A549 (cell line): Measurements from ENCODE around the gene CYP1A2. TPM values are rescaled to one million over a fixed set of nuclear protein-coding genes. Genes with fewer than 3 reads are reported as not detected.

ENCODE experiments used
- ATAC-seq, 2 experiments: fragments of 200-7000 bp in 1 of 2; fragments of >200 bp in 1 of 2; cut with Nextera tagmentation in 1 of 2; cut with Tn5 transposase in 1 of 2; 3 replicates each; pipeline versions ENCODE4 v1.8.0 to v1.9.1; 2018 to 2020; ENCODE audit warnings: mild to moderate bottlenecking in 1 of 2, moderate library complexity in 1 of 2
- CTCF ChIA-PET: fragments of 300-600 bp; sonication (Branson Sonifier 250); formaldehyde crosslinking; extraction: SDS; loops from one replicate; lab custom pipeline; 2021; ENCODE audit warnings: antibody characterized with exemption, inconsistent platforms; lab: Yijun Ruan, JAX
- POLR2A ChIA-PET: fragments of 350-600 bp; formaldehyde crosslinking; extraction: SDS; loops from one replicate; lab custom pipeline; 2021; ENCODE audit warnings: antibody characterized with exemption, inconsistent platforms; lab: Yijun Ruan, JAX
- DNase-seq, 2 experiments: peaks; one replicate each; pipeline versions ENCODE4 v3.0.0 to v3.0.0-alpha.2; 2011 to 2016; ENCODE audit warnings: low read depth in 1 of 2, low spot score in 1 of 2
- FAIRE-seq: peaks from 2 replicates; lab custom pipeline; 2011; peaks lifted over from hg19 to GRCh38; lab: Jason Lieb, UNC
- H3K27ac ChIP-seq, 2 experiments: fragments of >200 bp; sonication (Bioruptor Twin); formaldehyde crosslinking; 3 replicates each; pipeline ENCODE4 v1.5.1; 2016 to 2017
- H3K4me1 ChIP-seq: fragments of >200 bp; sonication (Bioruptor Twin); formaldehyde crosslinking; 3 replicates; pipeline ENCODE4 v1.6.1; 2016
- H3K4me2 ChIP-seq: fragments of >200 bp; sonication (Bioruptor Twin); formaldehyde crosslinking; 3 replicates; pipeline ENCODE4 v1.6.1; 2016
- H3K4me3 ChIP-seq: fragments of >200 bp; sonication (Bioruptor Twin); formaldehyde crosslinking; 3 replicates; pipeline ENCODE4 v1.5.1; 2016
- H3K9me3 ChIP-seq: fragments of >200 bp; sonication (Bioruptor Twin); formaldehyde crosslinking; 3 replicates; pipeline ENCODE4 v1.6.1; 2016
- BHLHE40 ChIP-seq: IDR thresholded peaks from 2 replicates; pipeline ENCODE4 v1.6.1; 2012; ENCODE audit warnings: low read depth, low read length, inconsistent platforms
- CBX2 ChIP-seq: fragments of 200-600 bp; sonication (generic); IDR thresholded peaks from 2 replicates; pipeline ENCODE4 v1.6.1; 2016; ENCODE audit warnings: low read depth, mild to moderate bottlenecking, borderline replicate concordance
- CBX8 ChIP-seq: fragments of 200-600 bp; sonication (generic); IDR thresholded peaks from 2 replicates; pipeline ENCODE4 v1.6.1; 2016
- CEBPB ChIP-seq, 2 experiments: fragments of >200 bp in 1 of 2; sonication (Bioruptor Twin) in 1 of 2; formaldehyde crosslinking in 1 of 2; IDR thresholded peaks; 2 replicates each; pipeline ENCODE4 v1.6.1; 2012 to 2016
- E2F6 ChIP-seq: IDR thresholded peaks from 2 replicates; pipeline ENCODE4 v1.6.1; 2012; ENCODE audit warnings: low read depth, borderline replicate concordance
- EHF ChIP-seq: fragments of 250-450 bp; sonication (Bioruptor Pico); IDR thresholded peaks from 2 replicates; pipeline ENCODE4 v1.5.0; 2020; ENCODE audit warnings: mild to moderate bottlenecking
- ELK1 ChIP-seq: fragments of 150-350 bp; IDR thresholded peaks from 2 replicates; pipeline ENCODE4 v1.6.1; 2014; ENCODE audit warnings: low read depth, mild to moderate bottlenecking, low read length
- ESRRA ChIP-seq: fragments of 150-350 bp; IDR thresholded peaks from 2 replicates; pipeline ENCODE4 v1.6.1; 2014; ENCODE audit warnings: mild to moderate bottlenecking, low read length, borderline replicate concordance
- FOSB ChIP-seq: fragments of 250-450 bp; sonication (Bioruptor Pico); IDR thresholded peaks from 2 replicates; pipeline ENCODE4 v1.5.0; 2020; ENCODE audit warnings: mild to moderate bottlenecking, moderate library complexity
- FOSL2 ChIP-seq, 2 experiments: fragments of 450-650 bp in 1 of 2; fragments of >200 bp in 1 of 2; sonication (Bioruptor Twin) in 1 of 2; formaldehyde crosslinking; IDR thresholded peaks; 2 replicates each; pipeline versions ENCODE4 v1.5.0 to v1.6.1; 2016 to 2020; ENCODE audit warnings: mild to moderate bottlenecking in 1 of 2, moderate library complexity in 1 of 2
- GATA3 ChIP-seq: IDR thresholded peaks from 2 replicates; pipeline ENCODE4 v1.6.1; 2012; ENCODE audit warnings: borderline replicate concordance
- HDAC2 ChIP-seq: fragments of 200-600 bp; sonication (generic); IDR thresholded peaks from 2 replicates; pipeline ENCODE4 v1.6.1; 2016
- HOXB13 ChIP-seq: fragments of 250-450 bp; sonication (Bioruptor Pico); IDR thresholded peaks from 2 replicates; pipeline ENCODE4 v1.5.0; 2020; ENCODE audit warnings: low read depth, mild to moderate bottlenecking, moderate library complexity
- HOXB5 ChIP-seq: fragments of 250-450 bp; sonication (Bioruptor Pico); IDR thresholded peaks from 2 replicates; pipeline ENCODE4 v1.5.0; 2020; ENCODE audit warnings: mild to moderate bottlenecking, moderate library complexity
- MAX ChIP-seq: IDR thresholded peaks from 2 replicates; pipeline ENCODE4 v1.6.1; 2012
- NFE2L2 ChIP-seq: fragments of 150-350 bp; conservative IDR thresholded peaks from 2 replicates; pipeline ENCODE4 v1.6.1; 2014; ENCODE audit warnings: low read length
- POLR2A ChIP-seq: IDR thresholded peaks from 2 replicates; pipeline ENCODE4 v1.6.1; 2012; ENCODE audit warnings: mild to moderate bottlenecking, low read length
- POLR2AphosphoS2 ChIP-seq: conservative IDR thresholded peaks from 2 replicates; pipeline ENCODE4 v1.6.1; 2012; ENCODE audit warnings: low read length, improper control_type of control experiment, inconsistent platforms
- RAD21 ChIP-seq, 2 experiments: fragments of >200 bp in 1 of 2; sonication (Bioruptor Twin) in 1 of 2; formaldehyde crosslinking in 1 of 2; IDR thresholded peaks in 1 of 2; conservative IDR thresholded peaks in 1 of 2; 2 replicates in 1 of 2; 3 replicates in 1 of 2; pipeline ENCODE4 v1.6.1; 2012 to 2018; ENCODE audit warnings: inconsistent platforms in 1 of 2
- RCOR1 ChIP-seq: fragments of 150-350 bp; IDR thresholded peaks from 2 replicates; pipeline ENCODE4 v1.6.1; 2014; ENCODE audit warnings: antibody characterized with exemption, low read length, low read depth
- SREBF2 ChIP-seq: fragments of 450-650 bp; IDR thresholded peaks from 2 replicates; pipeline ENCODE4 v1.6.1; 2014; ENCODE audit warnings: mild to moderate bottlenecking, moderate library complexity
- TP53 ChIP-seq: fragments of 250-450 bp; sonication (Bioruptor Pico); IDR thresholded peaks from 2 replicates; pipeline ENCODE4 v1.5.0; 2021; ENCODE audit warnings: mild to moderate bottlenecking, moderate library complexity
- ZSCAN20 ChIP-seq: fragments of 250-450 bp; sonication (Bioruptor Pico); IDR thresholded peaks from 2 replicates; pipeline ENCODE4 v1.8.0; 2022; ENCODE audit warnings: mild to moderate bottlenecking, moderate library complexity
- WGBS: methylation state at CpG from one replicate; pipeline ENCODE4 v1.1.6; 2017; ENCODE audit errors: missing lambda C conversion rate; 5-methylcytosine and 5-hydroxymethylcytosine counted together
- polyA plus RNA-seq, 4 experiments: library from polyadenylated mRNA; depleted of rRNA in 3 of 4; stranded (reverse); fragments of >200 nt; fragmentation: RNase III in 1 of 4; extraction: RNeasy Plus Mini Kit Qiagen cat#74134 plus additional on column Dnase treatment in 1 of 4; gene quantifications; 2 replicates in 3 of 4; 3 replicates in 1 of 4; pipeline ENCODE4 v1.2.3, GENCODE V29; 2011 to 2017
- TF ChIP-seq, protein P1 (sequence below): fragments of 450-650 bp; IDR thresholded peaks from 2 replicates; pipeline ENCODE4 v1.6.1; 2014; ENCODE audit warnings: antibody characterized with exemption
- TF ChIP-seq, protein P2 (sequence below): IDR thresholded peaks from 2 replicates; pipeline ENCODE4 v1.6.1; 2012

The CYP1A2 gene
- polyA plus RNA-seq, 2 of the 4 experiments (the other 2 are of a cell fraction) = not detected

DNA sequence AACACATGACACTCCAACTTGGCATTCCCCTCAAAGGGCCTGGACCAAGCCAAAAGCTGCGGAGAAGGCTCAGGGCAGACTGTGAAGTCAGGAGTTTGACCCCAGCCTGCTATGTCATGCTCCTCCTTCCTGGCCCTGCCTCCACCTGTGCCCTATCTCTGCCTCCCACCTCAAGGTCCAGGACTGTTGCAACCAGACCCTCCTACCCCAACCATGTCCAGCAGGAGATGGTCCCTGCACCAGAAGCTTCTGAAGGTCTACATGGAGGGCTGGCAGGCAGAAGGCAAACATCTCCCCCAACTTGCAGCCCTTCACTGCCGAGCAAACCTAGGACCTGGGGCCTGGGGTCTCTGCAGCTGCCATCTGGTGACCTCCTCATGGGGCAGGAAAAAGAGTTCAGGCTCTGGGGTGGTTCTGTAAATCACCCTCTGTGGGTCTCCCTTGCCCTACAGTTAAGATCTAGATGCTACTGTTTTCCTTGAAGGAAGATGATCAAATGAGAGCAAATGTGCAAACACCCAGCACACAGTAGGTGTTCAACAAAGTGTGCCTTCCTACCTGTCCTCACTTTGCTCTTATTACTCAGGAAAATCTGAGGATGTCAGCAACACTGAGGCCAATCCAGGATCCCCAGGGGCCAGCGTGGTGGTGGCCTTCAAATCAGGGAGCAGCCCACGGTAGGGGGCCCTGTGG, 21.7 kb downstream of the CYP1A2 start:
- Histone ChIP-seq H3K4me1 (peaks cover 7% of the 10 kb centered on the region; the same call in 2 of the 3 replicates), H3K4me3 (no peak overlapping the region), H3K27ac (no peak overlapping the region), H3K4me2 (peak overlapping the region; percentile 39; the same call in 1 of the 3 replicates), H3K9me3 (no peaks in the 10 kb centered on the region)
- no peak for FAIRE-seq
- no peak for DNase-seq
- CTCF ChIA-PET = interaction anchor here (0.5 to 65.6 kb wide), 55 partner anchors 10 to 543 kb away, joined by 3 to 1908 read pairs (median 4); partner anchors contain the start of genes COX5A, CPLX3, CSK and CYP1A2
- 46% methylated on average over 4 of the region's 4 CpGs for WGBS
- ATAC-seq = no peak; a peak in 1 of 6 replicates
- POLR2A ChIA-PET = interaction anchor here (1.0 kb wide), 1 partner anchor 11 kb away, joined by 3 read pairs; the partner anchor contains the start of gene CSK
- TF ChIP-seq EHF (CRISPR knock-in tag) (no peak), HOXB13 (CRISPR knock-in tag) (no peak), HDAC2 (no peak), E2F6 (no peak)

DNA sequence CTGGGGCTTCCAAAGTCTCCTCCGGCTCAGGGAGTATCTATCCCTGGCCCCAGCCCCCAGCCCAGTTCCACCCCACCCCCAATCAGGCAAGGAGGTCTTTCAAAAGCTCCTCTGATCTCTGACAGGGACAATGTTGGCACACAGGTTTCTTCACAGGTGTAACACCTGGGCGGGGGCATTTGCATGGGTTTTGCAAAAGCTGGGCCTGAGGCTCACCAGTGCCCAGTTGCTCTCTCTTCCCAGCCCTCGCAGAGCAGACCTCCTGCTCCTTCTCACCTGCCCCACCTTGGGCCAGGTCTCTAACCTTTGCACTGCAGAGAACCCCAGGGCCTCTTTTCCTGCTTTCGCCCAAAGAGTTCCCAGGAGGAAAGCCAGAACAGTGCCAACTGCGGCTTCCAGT, 24.7 kb downstream of the CYP1A2 start:
- H3K4me2 ChIP-seq = no peak overlapping the region
- POLR2A ChIA-PET = no interaction called here
- no peak for DNase-seq

DNA sequence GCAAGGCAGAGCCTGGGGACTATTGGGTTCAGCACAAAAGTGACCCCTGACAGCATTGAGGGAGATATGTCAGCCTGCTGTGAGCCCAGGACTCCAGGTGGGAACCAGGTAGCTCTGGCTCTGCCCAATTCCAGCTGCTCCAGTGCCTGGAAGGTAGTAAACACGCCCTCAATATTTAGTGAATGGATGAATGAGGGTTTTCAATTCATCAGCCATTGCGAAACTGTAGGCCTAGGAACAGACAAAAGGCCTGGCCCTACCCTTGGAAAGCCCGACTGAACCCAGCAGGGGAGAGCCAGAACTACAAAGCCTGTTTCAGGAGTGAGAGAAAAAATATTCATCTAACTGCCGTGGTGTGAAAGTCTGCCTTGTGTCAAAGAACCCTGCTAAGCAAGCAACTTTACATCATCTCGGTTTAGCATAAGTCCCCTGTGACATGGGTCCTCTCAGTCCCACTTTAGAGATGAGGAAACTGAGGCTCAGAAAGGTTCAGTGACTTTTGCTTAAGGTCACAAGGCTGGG, 25.1 kb downstream of the CYP1A2 start:
- 48% methylated on average over 5 of the region's 5 CpGs for WGBS
- H3K4me3 ChIP-seq = no peak overlapping the region
- TF ChIP-seq, protein P1, sequence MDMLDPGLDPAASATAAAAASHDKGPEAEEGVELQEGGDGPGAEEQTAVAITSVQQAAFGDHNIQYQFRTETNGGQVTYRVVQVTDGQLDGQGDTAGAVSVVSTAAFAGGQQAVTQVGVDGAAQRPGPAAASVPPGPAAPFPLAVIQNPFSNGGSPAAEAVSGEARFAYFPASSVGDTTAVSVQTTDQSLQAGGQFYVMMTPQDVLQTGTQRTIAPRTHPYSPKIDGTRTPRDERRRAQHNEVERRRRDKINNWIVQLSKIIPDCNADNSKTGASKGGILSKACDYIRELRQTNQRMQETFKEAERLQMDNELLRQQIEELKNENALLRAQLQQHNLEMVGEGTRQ = no peak
- TF ChIP-seq CEBPB (IDR thresholded peaks at IDR 0.05) = peak; percentile 71 to 75; a peak in 3 of 4 replicates

More for the DNA sequence above, 24.7 kb downstream of the CYP1A2 start:
- no peaks in the 10 kb centered on the region for H3K9me3 ChIP-seq
- H3K4me3 ChIP-seq = no peak overlapping the region
- 82% methylated on average over 5 of the region's 5 CpGs for WGBS
- H3K4me1 ChIP-seq = peaks cover 4% of the 10 kb centered on the region; the same call in 2 of the 3 replicates
- ATAC-seq = no peak
- no peak for TF ChIP-seq MAX
- TF ChIP-seq GATA3 = no peak
- TF ChIP-seq POLR2A = no peak
- TF ChIP-seq ESRRA = no peak
- TF ChIP-seq CBX2 = no peak
- TF ChIP-seq, all 56 proteins: peak for 0
- CTCF ChIA-PET = interaction anchor here (0.8 to 65.6 kb wide), 7 partner anchors 7 to 215 kb away, joined by 4 to 1908 read pairs (median 107); partner anchors contain the start of genes CPLX3, CSK, LMAN1L and ULK3
- no peak overlapping the region for H3K27ac ChIP-seq
- FAIRE-seq = no peak

GRCh38 chr15:74775132-74775562, 26.5 kb downstream of the CYP1A2 start:
- Histone ChIP-seq H3K9me3 (no peaks in the 10 kb centered on the region), H3K4me1 (0 out of 3 replicates have a peak, but pooled peaks cover 3% of the 10 kb centered on the region), H3K4me3 (no peak overlapping the region), H3K27ac (no peak overlapping the region), H3K4me2 (no peak overlapping the region)
- FAIRE-seq (no peak), ATAC-seq (no peak), DNase-seq (no peak)
- ChIA-PET POLR2A (no interaction called here), CTCF (interaction anchor here (1.2 to 65.6 kb wide), 5 partner anchors 6 to 175 kb away, joined by 3 to 1908 read pairs (median 238); partner anchors contain the start of genes CPLX3, CSK, LMAN1L and ULK3)
- WGBS = 55% methylated on average over 5 of the region's 5 CpGs
- TF ChIP-seq HOXB5 (CRISPR knock-in tag) (no peak), ZSCAN20 (CRISPR knock-in tag) (no peak), ESRRA (no peak), RCOR1 (no peak), TP53 (CRISPR knock-in tag) (no peak), CBX8 (no peak), EHF (CRISPR knock-in tag) (no peak), SREBF2 (no peak), FOSB (CRISPR knock-in tag) (no peak), POLR2AphosphoS2 (no peak), RAD21 (conservative IDR thresholded peaks at IDR 0.05 in 1 of 2, IDR thresholded peaks at IDR 0.05 in 1 of 2) (no peak), FOSL2 (IDR thresholded peaks at IDR 0.05) (no peak), FOSL2 (CRISPR knock-in tag; IDR thresholded peaks at IDR 0.05) (no peak), NFE2L2 (no peak), BHLHE40 (no peak), ELK1 (no peak), GATA3 (no peak)
- TF ChIP-seq, protein P2, sequence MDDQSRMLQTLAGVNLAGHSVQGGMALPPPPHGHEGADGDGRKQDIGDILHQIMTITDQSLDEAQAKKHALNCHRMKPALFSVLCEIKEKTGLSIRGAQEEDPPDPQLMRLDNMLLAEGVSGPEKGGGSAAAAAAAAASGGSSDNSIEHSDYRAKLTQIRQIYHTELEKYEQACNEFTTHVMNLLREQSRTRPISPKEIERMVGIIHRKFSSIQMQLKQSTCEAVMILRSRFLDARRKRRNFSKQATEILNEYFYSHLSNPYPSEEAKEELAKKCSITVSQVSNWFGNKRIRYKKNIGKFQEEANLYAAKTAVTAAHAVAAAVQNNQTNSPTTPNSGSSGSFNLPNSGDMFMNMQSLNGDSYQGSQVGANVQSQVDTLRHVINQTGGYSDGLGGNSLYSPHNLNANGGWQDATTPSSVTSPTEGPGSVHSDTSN = no peak

More for the DNA sequence above, 25.1 kb downstream of the CYP1A2 start:
- H3K27ac ChIP-seq = no peak overlapping the region
- no peaks in the 10 kb centered on the region for H3K9me3 ChIP-seq
- DNase-seq = no peak
- H3K4me1 ChIP-seq = no peaks in the 10 kb centered on the region
- H3K4me2 ChIP-seq = no peak overlapping the region
- FAIRE-seq = no peak
- CTCF ChIA-PET = interaction anchor here (0.8 to 65.6 kb wide), 5 partner anchors 7 to 214 kb away, joined by 4 to 1908 read pairs (median 238); partner anchors contain the start of genes CPLX3, CSK, LMAN1L and ULK3
- no peak for ATAC-seq
- POLR2A ChIA-PET = no interaction called here
